KMS-11 (cell line): Measurements from ENCODE around the gene BMI1.

Experiments used
- H2AFZ ChIP-seq: fragments of 200-600 bp; sonication (generic); 2 replicates; pipeline ENCODE4 v1.6.1; 2016; ENCODE audit warnings: antibody characterized with exemption, mixed run types, low read depth
- H3K27ac ChIP-seq: fragments of 200-600 bp; sonication (generic); 2 replicates; pipeline ENCODE4 v1.6.1; 2016; ENCODE audit warnings: mild to moderate bottlenecking, mixed run types
- H3K27me3 ChIP-seq: fragments of 200-600 bp; sonication (generic); 2 replicates; pipeline ENCODE4 v1.6.1; 2017; ENCODE audit warnings: mild to moderate bottlenecking, low read depth, mixed run types, moderate library complexity; ENCODE audit not compliant: insufficient read depth
- H3K36me3 ChIP-seq: fragments of 200-600 bp; sonication (generic); 2 replicates; pipeline ENCODE4 v1.6.1; 2017; ENCODE audit warnings: mild to moderate bottlenecking, mixed run types; ENCODE audit not compliant: insufficient read depth
- H3K4me1 ChIP-seq: fragments of 200-600 bp; sonication (generic); 2 replicates; pipeline ENCODE4 v1.6.1; 2016; ENCODE audit warnings: mild to moderate bottlenecking, low read depth, mixed run types; ENCODE audit not compliant: poor library complexity, severe bottlenecking
- H3K4me2 ChIP-seq: fragments of 200-600 bp; sonication (generic); 2 replicates; pipeline ENCODE4 v1.7.0; 2016; ENCODE audit warnings: mild to moderate bottlenecking, mixed run types
- H3K4me3 ChIP-seq: fragments of 200-600 bp; sonication (generic); IDR thresholded peaks from 2 replicates; pipeline ENCODE4 v1.6.1; 2017; ENCODE audit warnings: low read depth, low read length, mixed read lengths; ENCODE audit not compliant: insufficient read depth
- H3K79me2 ChIP-seq: fragments of 200-600 bp; sonication (generic); 2 replicates; pipeline ENCODE4 v1.6.1; 2016; ENCODE audit warnings: low read depth, mixed run types; ENCODE audit not compliant: insufficient read depth
- H3K9ac ChIP-seq: fragments of 200-600 bp; sonication (generic); 2 replicates; pipeline ENCODE4 v1.6.1; 2016; ENCODE audit warnings: mild to moderate bottlenecking, mixed run types
- H4K20me1 ChIP-seq: fragments of 200-600 bp; sonication (generic); 2 replicates; pipeline ENCODE4 v1.6.1; 2016; ENCODE audit warnings: mild to moderate bottlenecking, mixed run types; ENCODE audit not compliant: insufficient read depth
- CTCF ChIP-seq: fragments of 200-600 bp; sonication (generic); conservative IDR thresholded peaks from 2 replicates; pipeline ENCODE4 v1.6.1; 2017; ENCODE audit warnings: low read depth, mild to moderate bottlenecking, antibody characterized with exemption, low read length, moderate library complexity, mixed read lengths

Gene BMI1

GRCh38 chr10:22365233-22365632 is 44.3 kb downstream of the BMI1 start:
- no peaks in the 10 kb centered on the region for H3K36me3 ChIP-seq
- no peak overlapping the region for H3K4me2 ChIP-seq

GRCh38 chr10:22365644-22366434 is 44.9 kb downstream of the BMI1 start:
- no peak for TF ChIP-seq CTCF
- no peak overlapping the region for H2AFZ ChIP-seq
- no peaks in the 10 kb centered on the region for H3K79me2 ChIP-seq
- H3K4me1 ChIP-seq: peaks cover 42% of the 10 kb centered on the region
- no peak overlapping the region for H3K4me3 ChIP-seq
- H3K9ac ChIP-seq: no peak overlapping the region
- H3K4me2 ChIP-seq: no peak overlapping the region
- no peak overlapping the region for H3K27ac ChIP-seq
- H3K36me3 ChIP-seq: no peaks in the 10 kb centered on the region
- H4K20me1 ChIP-seq: no peaks in the 10 kb centered on the region
- no peaks in the 10 kb centered on the region for H3K27me3 ChIP-seq

More at GRCh38 chr10:22365233-22365632, 44.3 kb downstream of the BMI1 start:
- H3K27me3 ChIP-seq: no peaks in the 10 kb centered on the region
- peaks cover 37% of the 10 kb centered on the region for H3K4me1 ChIP-seq
- no peaks in the 10 kb centered on the region for H3K79me2 ChIP-seq
- H3K9ac ChIP-seq: no peak overlapping the region
- no peak overlapping the region for H3K4me3 ChIP-seq
- TF ChIP-seq CTCF: no peak
- H3K27ac ChIP-seq: no peak overlapping the region
- H2AFZ ChIP-seq: no peak overlapping the region
- no peaks in the 10 kb centered on the region for H4K20me1 ChIP-seq

GRCh38 chr10:22366435-22366703 is 45.5 kb downstream of the BMI1 start:
- H3K4me2 ChIP-seq: no peak overlapping the region
- H3K79me2 ChIP-seq: no peaks in the 10 kb centered on the region
- no peak overlapping the region for H3K4me3 ChIP-seq
- H3K36me3 ChIP-seq: no peaks in the 10 kb centered on the region
- no peaks in the 10 kb centered on the region for H3K27me3 ChIP-seq
- peaks cover 42% of the 10 kb centered on the region for H3K4me1 ChIP-seq
- H3K9ac ChIP-seq: no peak overlapping the region
- TF ChIP-seq CTCF: no peak
- no peak overlapping the region for H3K27ac ChIP-seq
- no peak overlapping the region for H2AFZ ChIP-seq
- H4K20me1 ChIP-seq: no peaks in the 10 kb centered on the region

- no peak overlapping the region for H3K4me3 ChIP-seq
- no peak for TF ChIP-seq CTCF
- H3K27me3 ChIP-seq: no peaks in the 10 kb centered on the region
- H3K4me2 ChIP-seq: no peak overlapping the region
- H2AFZ ChIP-seq: no peak overlapping the region
- no peaks in the 10 kb centered on the region for H3K36me3 ChIP-seq
- no peak overlapping the region for H3K9ac ChIP-seq
- no peak overlapping the region for H3K27ac ChIP-seq
- H4K20me1 ChIP-seq: no peaks in the 10 kb centered on the region
- peaks cover 42% of the 10 kb centered on the region for H3K4me1 ChIP-seq
- no peaks in the 10 kb centered on the region for H3K79me2 ChIP-seq
Observed at GRCh38 chr10:22366771-22367170, 45.9 kb downstream of the BMI1 start.
